ENCODE data around the gene KLRC3. TPM values are rescaled to one million over a fixed set of nuclear protein-coding genes. Genes with fewer than 3 reads are reported as not detected.

KLRC3 gene
- total and polyA plus RNA-seq, 10 of the 15 experiments (the other 5 are each of a cell fraction or from before 2014, with no cell fraction given), result 0.09 to 0.22 (median 0.09) TPM; not detected in 7

Other genes with a start within 250 kb of the KLRC3 start
Only the 7 nearest of the 10 such genes appear.
- under 0.01 TPM in 2 replicates for gene KLRD1, start 112.7 kb downstream of the KLRC3 start, total RNA-seq (2014; rRNA removed)
- gene KLRD1, start 112.7 kb downstream of the KLRC3 start, total RNA-seq (2014; rRNA removed; fragmentation: Illumina TruSeq; extraction: Trizol), result 0.05 TPM in 1 of 2 replicates, not detected in the other
- 0.21 TPM in 1 of 2 replicates, not detected in the other for gene KLRD1, start 112.7 kb downstream of the KLRC3 start, total RNA-seq (2021)
- gene KLRD1, start 112.7 kb downstream of the KLRC3 start, polyA plus RNA-seq (2011; rRNA removed), result 0.39 and 0.50 TPM in 2 replicates
- 0.03 and 0.63 TPM in 2 replicates for gene KLRD1, start 112.7 kb downstream of the KLRC3 start, polyA plus RNA-seq (2014; fragmentation: Illumina TruSeq; extraction: Trizol)
- under 1 TPM; 0.11 to 0.15 TPM for gene KLRD1, start 112.7 kb downstream of the KLRC3 start, polyA plus RNA-seq (2014; fragmentation: Nextera tagmentation; extraction: Ambion mirVana)
- not detected in 2 replicates for gene KLRD1, start 112.7 kb downstream of the KLRC3 start, polyA plus RNA-seq (2014; rRNA removed)
- under 1 TPM in 1 of 2 experiments, not detected in 1; 0.19 TPM for gene KLRD1, start 112.7 kb downstream of the KLRC3 start, polyA plus RNA-seq (2016; fragmentation: Nextera tagmentation; extraction: Ambion mirVana)
- gene KLRK1, start 30.6 kb downstream of the KLRC3 start, total RNA-seq (2014; rRNA removed), result 0.96 and 1.6 TPM in 2 replicates
- 1.0 and 2.4 TPM in 2 replicates for gene KLRK1, start 30.6 kb downstream of the KLRC3 start, total RNA-seq (2014; rRNA removed; fragmentation: Illumina TruSeq; extraction: Trizol)
- gene KLRK1, start 30.6 kb downstream of the KLRC3 start, total RNA-seq (2021), result 0.64 and 1.2 TPM in 2 replicates
- 0.24 and 0.31 TPM in 2 replicates for gene KLRK1, start 30.6 kb downstream of the KLRC3 start, polyA plus RNA-seq (2011; rRNA removed)
- 1.9 and 2.8 TPM in 2 replicates for gene KLRK1, start 30.6 kb downstream of the KLRC3 start, polyA plus RNA-seq (2014; fragmentation: Illumina TruSeq; extraction: Trizol)
- 1 to 10 TPM in 1 of 2 experiments, under 1 TPM in 1; 0.88 to 1.5 TPM for gene KLRK1, start 30.6 kb downstream of the KLRC3 start, polyA plus RNA-seq (2014; fragmentation: Nextera tagmentation; extraction: Ambion mirVana)
- gene KLRK1, start 30.6 kb downstream of the KLRC3 start, polyA plus RNA-seq (2014; rRNA removed), result 0.61 and 2.0 TPM in 2 replicates
- gene KLRK1, start 30.6 kb downstream of the KLRC3 start, polyA plus RNA-seq (2016; fragmentation: Nextera tagmentation; extraction: Ambion mirVana), result under 1 TPM; 0.27 to 0.28 TPM
- gene KLRC4, start 10.8 kb downstream of the KLRC3 start, total RNA-seq (2014; rRNA removed), result not detected in 2 replicates
- gene KLRC4, start 10.8 kb downstream of the KLRC3 start, total RNA-seq (2014; rRNA removed; fragmentation: Illumina TruSeq; extraction: Trizol), result not detected in 2 replicates
- gene KLRC4, start 10.8 kb downstream of the KLRC3 start, total RNA-seq (2021), result not detected in 2 replicates
- not detected in 2 replicates for gene KLRC4, start 10.8 kb downstream of the KLRC3 start, polyA plus RNA-seq (2011; rRNA removed)
- 0.07 TPM in 1 of 2 replicates, not detected in the other for gene KLRC4, start 10.8 kb downstream of the KLRC3 start, polyA plus RNA-seq (2014; fragmentation: Illumina TruSeq; extraction: Trizol)
- gene KLRC4, start 10.8 kb downstream of the KLRC3 start, polyA plus RNA-seq (2014; fragmentation: Nextera tagmentation; extraction: Ambion mirVana), result under 1 TPM in 1 of 2 experiments, not detected in 1; 0.34 TPM
- gene KLRC4, start 10.8 kb downstream of the KLRC3 start, polyA plus RNA-seq (2014; rRNA removed), result not detected in 2 replicates
- not detected for gene KLRC4, start 10.8 kb downstream of the KLRC3 start, polyA plus RNA-seq (2016; fragmentation: Nextera tagmentation; extraction: Ambion mirVana)
- gene KLRC2, start 15.4 kb upstream of the KLRC3 start, total RNA-seq (2014; rRNA removed), result not detected in 2 replicates
- 0.40 TPM in 1 of 2 replicates, not detected in the other for gene KLRC2, start 15.4 kb upstream of the KLRC3 start, total RNA-seq (2014; rRNA removed; fragmentation: Illumina TruSeq; extraction: Trizol)
- gene KLRC2, start 15.4 kb upstream of the KLRC3 start, total RNA-seq (2021), result 0.43 TPM in 1 of 2 replicates, not detected in the other
- 0.19 TPM in 1 of 2 replicates, not detected in the other for gene KLRC2, start 15.4 kb upstream of the KLRC3 start, polyA plus RNA-seq (2011; rRNA removed)
- gene KLRC2, start 15.4 kb upstream of the KLRC3 start, polyA plus RNA-seq (2014; fragmentation: Illumina TruSeq; extraction: Trizol), result 0.15 and 0.51 TPM in 2 replicates
- under 1 TPM; 0.16 to 0.20 TPM for gene KLRC2, start 15.4 kb upstream of the KLRC3 start, polyA plus RNA-seq (2014; fragmentation: Nextera tagmentation; extraction: Ambion mirVana)
- gene KLRC2, start 15.4 kb upstream of the KLRC3 start, polyA plus RNA-seq (2014; rRNA removed), result not detected in 2 replicates
- gene KLRC2, start 15.4 kb upstream of the KLRC3 start, polyA plus RNA-seq (2016; fragmentation: Nextera tagmentation; extraction: Ambion mirVana), result under 1 TPM in 1 of 2 experiments, not detected in 1; 0.35 TPM
- gene KLRC1, start 32.8 kb upstream of the KLRC3 start, total RNA-seq (2014; rRNA removed), result 0.11 TPM in 2 replicates
- gene KLRC1, start 32.8 kb upstream of the KLRC3 start, total RNA-seq (2014; rRNA removed; fragmentation: Illumina TruSeq; extraction: Trizol), result 0.09 and 0.55 TPM in 2 replicates
- not detected in 2 replicates for gene KLRC1, start 32.8 kb upstream of the KLRC3 start, total RNA-seq (2021)
- gene KLRC1, start 32.8 kb upstream of the KLRC3 start, polyA plus RNA-seq (2011; rRNA removed), result 0.04 and 0.20 TPM in 2 replicates
- gene KLRC1, start 32.8 kb upstream of the KLRC3 start, polyA plus RNA-seq (2014; fragmentation: Illumina TruSeq; extraction: Trizol), result 0.17 and 0.56 TPM in 2 replicates
- gene KLRC1, start 32.8 kb upstream of the KLRC3 start, polyA plus RNA-seq (2014; fragmentation: Nextera tagmentation; extraction: Ambion mirVana), result under 1 TPM; 0.15 to 0.60 TPM
- gene KLRC1, start 32.8 kb upstream of the KLRC3 start, polyA plus RNA-seq (2014; rRNA removed), result 0.05 and 0.33 TPM in 2 replicates
- under 1 TPM; 0.23 to 0.25 TPM for gene KLRC1, start 32.8 kb upstream of the KLRC3 start, polyA plus RNA-seq (2016; fragmentation: Nextera tagmentation; extraction: Ambion mirVana)
- gene EIF2S3B, start 85.3 kb upstream of the KLRC3 start, total RNA-seq (2014; rRNA removed), result 1.7 and 1.8 TPM in 2 replicates
- 1.6 and 1.7 TPM in 2 replicates for gene EIF2S3B, start 85.3 kb upstream of the KLRC3 start, total RNA-seq (2014; rRNA removed; fragmentation: Illumina TruSeq; extraction: Trizol)
- gene EIF2S3B, start 85.3 kb upstream of the KLRC3 start, total RNA-seq (2021), result 0.80 and 1.4 TPM in 2 replicates
- 1.5 and 2.4 TPM in 2 replicates for gene EIF2S3B, start 85.3 kb upstream of the KLRC3 start, polyA plus RNA-seq (2011; rRNA removed)
- gene EIF2S3B, start 85.3 kb upstream of the KLRC3 start, polyA plus RNA-seq (2014; fragmentation: Illumina TruSeq; extraction: Trizol), result 2.2 and 3.0 TPM in 2 replicates
- gene EIF2S3B, start 85.3 kb upstream of the KLRC3 start, polyA plus RNA-seq (2014; fragmentation: Nextera tagmentation; extraction: Ambion mirVana), result under 1 TPM; 0.29 to 0.34 TPM
- 0.58 and 0.97 TPM in 2 replicates for gene EIF2S3B, start 85.3 kb upstream of the KLRC3 start, polyA plus RNA-seq (2014; rRNA removed)
- gene EIF2S3B, start 85.3 kb upstream of the KLRC3 start, polyA plus RNA-seq (2016; fragmentation: Nextera tagmentation; extraction: Ambion mirVana), result under 1 TPM in 1 of 2 experiments, not detected in 1; 0.18 TPM
- 30.6 and 34.2 TPM in 2 replicates for gene MAGOHB, start 193.0 kb upstream of the KLRC3 start, total RNA-seq (2014; rRNA removed)
- 49.9 and 54.6 TPM in 2 replicates for gene MAGOHB, start 193.0 kb upstream of the KLRC3 start, total RNA-seq (2014; rRNA removed; fragmentation: Illumina TruSeq; extraction: Trizol)
- 41.9 and 43.0 TPM in 2 replicates for gene MAGOHB, start 193.0 kb upstream of the KLRC3 start, total RNA-seq (2021)
- 35.7 and 54.6 TPM in 2 replicates for gene MAGOHB, start 193.0 kb upstream of the KLRC3 start, polyA plus RNA-seq (2011; rRNA removed)
- 30.9 and 39.6 TPM in 2 replicates for gene MAGOHB, start 193.0 kb upstream of the KLRC3 start, polyA plus RNA-seq (2014; fragmentation: Illumina TruSeq; extraction: Trizol)
- gene MAGOHB, start 193.0 kb upstream of the KLRC3 start, polyA plus RNA-seq (2014; fragmentation: Nextera tagmentation; extraction: Ambion mirVana), result 100 to 1,000 TPM; 151 to 161 TPM
- 53.1 and 55.9 TPM in 2 replicates for gene MAGOHB, start 193.0 kb upstream of the KLRC3 start, polyA plus RNA-seq (2014; rRNA removed)
- gene MAGOHB, start 193.0 kb upstream of the KLRC3 start, polyA plus RNA-seq (2016; fragmentation: Nextera tagmentation; extraction: Ambion mirVana), result 100 to 1,000 TPM; 215 to 217 TPM